RWPE1 (cell line): ENCODE measurements around the gene STX18.
"Not testable (repeated sequence)": the region's sequence is repeated elsewhere in the genome, so short reads cannot be mapped to it uniquely, and the experiment has no call there.

Experiments used
- CTCF ChIA-PET: fragments of 350-600 bp; sonication (Branson Sonifier 250); formaldehyde crosslinking; extraction: SDS; loops from one replicate; lab custom pipeline; 2021; lab: Yijun Ruan, JAX
- POLR2A ChIA-PET: fragments of 400-600 bp; formaldehyde crosslinking; extraction: SDS; loops from one replicate; lab custom pipeline; 2020; ENCODE audit warnings: antibody characterized with exemption; ENCODE audit not compliant: low non-redundant PET; lab: Yijun Ruan, JAX
- DNase-seq: peaks from one replicate; pipeline ENCODE4 v3.0.0; 2012; ENCODE audit warnings: low spot score
- H3K27ac ChIP-seq: fragments of 450-650 bp; 2 replicates; pipeline ENCODE4 v1.5.1; 2017
- CTCF ChIP-seq: fragments of 450-650 bp; conservative IDR thresholded peaks from 2 replicates; pipeline ENCODE4 v1.5.1; 2017; ENCODE audit warnings: low read depth, mild to moderate bottlenecking

The STX18 gene

GRCh38 chr4:4558881-4559280 lies 17.0 kb upstream of the STX18 start:
- no peak for TF ChIP-seq CTCF
- ChIA-PET CTCF (no interaction called here), POLR2A (no interaction called here)
- H3K27ac ChIP-seq = no peak overlapping the region
- DNase-seq = no peak

GRCh38 chr4:4555916-4556315 lies 14.1 kb upstream of the STX18 start:
- no peak for DNase-seq
- TF ChIP-seq CTCF = no peak
- POLR2A ChIA-PET = no interaction called here
- CTCF ChIA-PET = no interaction called here
- no peak overlapping the region for H3K27ac ChIP-seq

GRCh38 chr4:4554234-4554633 lies 12.4 kb upstream of the STX18 start:
- H3K27ac ChIP-seq = no peak overlapping the region
- DNase-seq = no peak
- TF ChIP-seq CTCF = no peak
- CTCF ChIA-PET = no interaction called here
- POLR2A ChIA-PET = no interaction called here

DNA sequence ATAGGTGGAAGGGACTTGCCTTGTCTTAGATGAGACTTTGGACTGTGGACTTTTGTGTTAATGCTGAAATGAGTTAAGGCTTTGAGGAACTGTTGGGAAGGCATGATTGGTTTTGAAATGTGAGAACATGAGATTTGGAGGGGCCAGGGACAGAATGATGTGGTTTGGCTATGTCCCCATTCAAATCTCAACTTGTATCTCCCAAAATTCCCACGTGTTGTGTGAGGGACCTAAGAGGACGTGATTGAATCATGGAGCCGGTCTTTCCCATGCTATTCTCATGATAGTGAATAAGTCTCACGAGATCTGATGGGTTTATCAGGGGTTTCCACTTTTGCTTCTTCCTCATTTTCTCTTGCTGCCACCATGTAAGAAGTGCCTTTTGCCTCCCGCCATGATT lies 10.2 kb upstream of the STX18 start:
- H3K27ac ChIP-seq, CTCF ChIA-PET, DNase-seq, POLR2A ChIA-PET: not testable (repeated sequence)

DNA sequence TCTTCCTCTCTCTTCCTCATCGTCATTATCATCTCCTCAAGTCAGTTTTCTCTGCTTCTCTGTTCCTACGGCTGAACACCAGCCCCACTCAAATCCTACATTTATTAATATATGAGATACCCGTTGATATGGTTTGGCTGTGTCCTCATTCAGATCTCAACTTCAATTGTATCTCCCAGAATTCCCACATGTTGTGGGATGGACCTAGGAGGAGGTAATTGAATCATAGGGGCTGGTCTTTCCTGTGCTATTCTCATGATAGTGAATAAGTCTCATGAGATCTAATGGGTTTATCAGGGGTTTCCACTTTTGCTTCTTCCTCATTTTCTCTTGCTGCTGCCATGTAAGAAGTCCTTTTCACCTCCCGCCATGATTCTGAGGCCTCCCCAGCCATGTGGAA lies 8.3 kb upstream of the STX18 start:
- CTCF ChIA-PET, POLR2A ChIA-PET, DNase-seq, H3K27ac ChIP-seq: not testable (repeated sequence)

- no peak overlapping the region for H3K27ac ChIP-seq
- no peak for TF ChIP-seq CTCF
- ChIA-PET CTCF (no interaction called here), POLR2A (no interaction called here)
- DNase-seq = no peak
These were observed 7.7 kb upstream of the STX18 start for GRCh38 chr4:4549534-4549933.

- CTCF ChIA-PET = interaction anchor here (0.6 kb wide), 1 partner anchor 137 kb away, joined by 4 read pairs; no protein-coding TSS in a partner anchor
- H3K27ac ChIP-seq = no peak overlapping the region
- DNase-seq = no peak
- no peak for TF ChIP-seq CTCF
- POLR2A ChIA-PET = no interaction called here
These were observed 1.1 kb upstream of the STX18 start for GRCh38 chr4:4542774-4543485.
